ENCODE results near the gene TREML1.
"Not testable (repeated sequence)": the region's sequence is repeated elsewhere in the genome, so short reads cannot be mapped to it uniquely, and the experiment has no call there.

Gene TREML1, protein sequence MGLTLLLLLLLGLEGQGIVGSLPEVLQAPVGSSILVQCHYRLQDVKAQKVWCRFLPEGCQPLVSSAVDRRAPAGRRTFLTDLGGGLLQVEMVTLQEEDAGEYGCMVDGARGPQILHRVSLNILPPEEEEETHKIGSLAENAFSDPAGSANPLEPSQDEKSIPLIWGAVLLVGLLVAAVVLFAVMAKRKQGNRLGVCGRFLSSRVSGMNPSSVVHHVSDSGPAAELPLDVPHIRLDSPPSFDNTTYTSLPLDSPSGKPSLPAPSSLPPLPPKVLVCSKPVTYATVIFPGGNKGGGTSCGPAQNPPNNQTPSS

GRCh38 chr6:41153992-41154625 is at the start of gene TREML1:
TSS of gene TREML1 (minus strand) at chr6:41154347. CDS start at chr6:41154288, 59 bp downstream.
- no peak for DNase-seq (ENCODE audit: low read depth in 3 of 3)

DNA sequence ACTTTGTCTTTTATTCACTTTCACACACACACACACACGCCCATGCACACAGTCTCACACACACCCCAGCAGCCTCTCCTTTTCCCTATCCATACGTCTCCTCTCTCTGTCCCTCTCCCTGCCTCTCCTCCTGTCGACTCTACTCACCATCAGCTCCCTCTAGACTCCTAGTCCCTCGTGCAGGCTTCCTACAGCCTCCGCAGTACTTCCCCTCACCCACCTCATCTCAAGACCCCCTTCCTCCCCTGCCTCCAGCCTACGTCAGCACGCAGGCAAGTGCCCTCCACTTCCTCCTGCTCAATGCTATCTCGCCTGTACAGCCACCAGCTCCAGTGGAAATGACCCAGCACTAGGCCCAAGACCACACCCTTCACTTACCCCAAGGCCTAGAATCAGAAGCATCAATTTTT is 47.6 kb upstream of the TREML1 start:
- no peak for DNase-seq (ENCODE audit: low read depth in 3 of 3)

- DNase-seq (ENCODE audit: low read depth in 3 of 3), result no peak
These were observed 47.0 kb upstream of the TREML1 start, which contains the start of gene TREML2 for GRCh38 chr6:41200901-41201763. TSS of gene TREML2 (minus strand) at chr6:41201149. CDS start at chr6:41201008, 141 bp downstream.

GRCh38 chr6:41200296-41200900 is 46.3 kb upstream of the TREML1 start:
- peak in 2 of 3 experiments; percentile 18 to 19 for DNase-seq (ENCODE audit: low read depth in 3 of 3)

- no peak for DNase-seq (ENCODE audit: low read depth in 3 of 3)
These were observed 45.6 kb upstream of the TREML1 start for GRCh38 chr6:41199552-41200246.

GRCh38 chr6:41197234-41197633 is 43.1 kb upstream of the TREML1 start:
- no peak for DNase-seq (ENCODE audit: low read depth in 3 of 3)

DNA sequence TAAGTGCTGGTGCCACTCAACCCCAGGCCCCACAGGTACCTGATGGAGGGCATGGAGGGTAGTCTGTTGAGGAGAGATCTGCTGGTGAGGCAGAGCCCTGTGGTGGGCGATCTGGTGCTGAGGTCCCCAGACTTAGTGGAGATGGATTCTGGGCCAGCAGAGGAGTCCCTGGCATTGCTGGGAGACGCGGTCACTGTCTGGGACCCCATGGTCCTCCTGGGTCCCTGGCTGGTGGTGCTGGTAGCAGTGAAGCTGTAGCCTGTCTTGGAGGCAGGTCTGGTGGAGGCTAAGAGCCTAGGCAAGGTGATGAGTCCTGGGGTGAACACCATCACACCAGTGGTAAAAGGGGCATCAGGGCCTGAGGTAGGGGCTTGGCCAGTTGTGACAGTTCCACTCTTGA is 40.2 kb upstream of the TREML1 start:
- no peak for DNase-seq (ENCODE audit: low read depth in 3 of 3)

GRCh38 chr6:41193884-41194283 is 39.7 kb upstream of the TREML1 start:
- no peak for DNase-seq (ENCODE audit: low read depth in 3 of 3)

DNA sequence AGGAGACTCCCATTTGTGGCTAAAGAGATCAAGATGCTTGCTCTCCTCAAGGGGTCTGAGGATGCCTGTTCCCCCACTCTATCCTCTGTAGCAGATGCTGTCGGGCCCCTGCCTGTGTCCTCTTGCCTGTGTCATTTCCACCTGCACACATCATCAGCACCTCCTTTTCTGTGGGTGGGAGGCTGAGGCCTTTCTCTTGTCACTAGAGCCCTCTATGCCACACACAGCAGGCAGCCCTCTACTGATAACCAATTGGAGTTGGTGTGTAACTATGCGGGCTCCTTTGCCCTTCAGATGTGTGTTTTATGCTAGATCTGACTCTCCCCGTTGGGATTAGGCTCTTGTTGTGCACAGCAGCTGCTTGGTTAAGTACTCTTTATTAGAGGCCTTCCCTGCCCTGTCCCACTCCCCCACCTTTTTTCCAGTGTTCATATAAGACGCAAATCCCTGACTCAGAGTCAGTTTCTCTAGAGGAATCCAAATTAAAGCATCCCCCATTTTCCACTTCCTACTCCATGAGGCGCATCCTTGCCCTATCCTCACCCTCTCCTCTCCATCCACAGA is 39.1 kb upstream of the TREML1 start:
- no peak for DNase-seq (ENCODE audit: low read depth in 3 of 3)

- DNase-seq (ENCODE audit: low read depth in 3 of 3), result no peak
These were observed 37.4 kb upstream of the TREML1 start for GRCh38 chr6:41191569-41191968.

GRCh38 chr6:41190791-41191190 is 36.6 kb upstream of the TREML1 start:
- no peak for DNase-seq (ENCODE audit: low read depth in 3 of 3)

GRCh38 chr6:41189967-41190366 is 35.8 kb upstream of the TREML1 start:
- DNase-seq (ENCODE audit: low read depth in 3 of 3), result no peak

- DNase-seq (ENCODE audit: low read depth in 3 of 3), result not testable (repeated sequence)
These were observed 34.9 kb upstream of the TREML1 start for GRCh38 chr6:41189046-41189445.

DNA sequence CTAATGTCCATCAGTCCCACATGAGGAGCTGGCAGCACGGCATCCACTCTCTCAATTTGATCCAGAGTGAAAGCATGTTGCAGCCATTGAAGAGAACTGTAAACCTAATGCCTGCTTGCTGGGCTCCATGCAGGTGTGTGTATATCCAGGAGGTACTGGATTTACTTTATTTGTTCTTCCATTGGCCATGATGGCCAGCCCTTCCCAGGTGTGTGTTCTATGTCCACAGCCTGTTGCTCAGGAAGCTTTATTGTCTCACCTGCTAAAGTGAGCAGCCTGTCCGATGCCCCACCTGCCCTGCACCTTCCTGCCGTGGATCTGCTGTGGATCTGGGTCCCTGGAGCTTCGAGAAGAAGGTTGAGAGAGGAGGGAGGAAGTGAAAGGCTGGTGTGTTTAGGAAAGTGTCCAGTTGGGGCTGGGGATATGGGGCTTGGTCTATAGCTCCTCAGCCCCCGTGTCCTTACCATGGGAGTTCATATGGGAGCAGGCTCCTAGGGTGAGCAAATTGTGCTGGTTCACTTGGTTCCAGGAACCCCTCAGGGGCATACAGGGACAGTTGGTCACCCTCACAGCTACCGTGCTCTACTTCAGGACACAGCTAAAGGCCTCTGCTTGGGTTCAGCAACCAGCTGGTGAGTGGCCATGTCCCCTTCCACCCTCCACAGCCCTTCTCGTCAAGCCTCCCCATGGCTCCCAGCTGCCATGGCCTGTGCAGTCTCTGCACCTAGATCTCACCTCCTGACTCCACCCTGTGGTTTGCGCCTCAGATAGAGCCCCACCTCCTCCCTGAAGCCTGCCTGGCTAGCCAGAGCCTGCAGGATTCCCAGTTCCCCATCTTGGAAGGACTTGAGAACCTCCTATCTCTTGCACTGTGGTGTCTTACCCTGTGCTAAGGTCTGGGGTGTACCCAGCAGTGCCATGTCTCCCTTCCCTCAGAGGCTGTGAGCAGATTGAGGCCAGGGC is 34.1 kb upstream of the TREML1 start:
- no peak for DNase-seq (ENCODE audit: low read depth in 3 of 3)

DNA sequence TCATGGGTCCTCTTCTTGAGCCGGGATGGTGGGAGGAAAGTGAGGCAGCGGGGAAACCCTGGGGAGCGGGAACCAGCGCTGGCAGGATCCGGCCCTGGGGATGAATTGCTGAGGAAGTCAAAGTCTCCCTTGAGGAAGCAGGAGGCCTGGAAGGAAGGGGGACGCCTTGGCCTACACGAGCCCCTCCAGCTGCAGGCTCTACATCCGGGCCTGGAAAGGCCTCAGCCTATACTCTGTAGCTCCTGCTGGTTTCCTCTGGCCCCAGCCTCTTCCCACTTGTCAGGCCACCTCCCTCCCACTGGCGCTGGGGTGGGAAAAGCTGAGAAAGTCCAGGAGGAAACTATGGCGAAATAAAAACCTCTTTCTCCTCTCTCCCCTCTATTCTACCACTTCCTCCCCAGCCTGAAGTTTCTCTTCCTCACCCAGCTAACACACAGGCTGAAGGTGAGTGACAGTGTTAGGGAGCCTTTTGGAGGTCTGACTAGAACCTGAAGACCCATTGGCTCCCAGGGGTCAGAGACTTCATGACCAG is 31.9 kb upstream of the TREML1 start:
- DNase-seq (ENCODE audit: low read depth in 3 of 3), result no peak

- DNase-seq (ENCODE audit: low read depth in 3 of 3), result no peak
These were observed 30.6 kb upstream of the TREML1 start for GRCh38 chr6:41184761-41185160.

- DNase-seq (ENCODE audit: low read depth in 3 of 3), result peak in 2 of 3 experiments; percentile 21 to 35
These were observed 28.2 kb upstream of the TREML1 start for GRCh38 chr6:41182069-41183034.

DNA sequence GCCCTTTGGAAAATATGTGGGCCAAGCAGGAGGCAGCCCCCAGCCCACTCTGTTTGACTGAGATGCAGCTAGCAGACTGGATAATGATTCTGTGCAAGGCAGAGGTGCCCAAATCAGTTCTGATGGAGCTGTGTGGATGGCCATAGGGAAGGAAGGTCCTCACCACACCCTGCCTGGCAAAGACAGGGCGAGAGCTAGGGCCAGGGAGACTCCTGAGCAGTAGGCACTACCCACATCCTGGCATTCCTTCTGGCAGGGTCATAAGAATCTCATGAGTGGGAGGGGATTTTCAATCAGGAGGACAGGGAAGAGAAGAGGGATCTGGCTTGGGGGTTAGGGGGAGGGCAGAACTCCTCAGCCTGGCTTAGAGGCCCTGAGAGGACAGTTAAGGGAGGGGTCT is 27.4 kb upstream of the TREML1 start:
- no peak for DNase-seq (ENCODE audit: low read depth in 3 of 3)

Measured in stimulated activated CD4-positive, alpha-beta T cell treated with anti-CD3 and anti-CD28 coated beads, TNF-alpha, amount 100 ng/mL, for 4 hours (primary cell).